Ammon's horn (tissue), 1 donor: Measurements from ENCODE around the gene DMD.

Source experiments
- DNase-seq: peaks from one replicate; pipeline ENCODE4 v3.0.0-alpha.2; 2016; ENCODE audit warnings: low spot score

Gene DMD

DNA sequence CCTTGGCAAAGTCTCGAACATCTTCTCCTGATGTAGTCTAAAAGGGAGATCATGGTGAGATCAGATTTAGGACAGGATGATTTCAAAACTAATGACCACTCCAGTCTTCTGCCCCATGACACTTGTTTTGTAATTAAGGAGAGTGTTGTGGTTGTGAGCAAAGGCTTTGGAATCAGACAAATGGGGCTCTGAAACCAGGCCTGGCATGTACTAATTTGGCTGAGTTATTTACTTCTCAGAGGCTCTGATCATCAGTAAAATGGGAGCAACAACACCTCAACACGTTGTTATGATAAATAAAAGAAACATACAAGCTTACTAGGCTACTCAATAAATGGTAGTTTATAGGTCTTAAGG lies 2032.6 kb downstream of the DMD start:
- no peak for DNase-seq

DNA sequence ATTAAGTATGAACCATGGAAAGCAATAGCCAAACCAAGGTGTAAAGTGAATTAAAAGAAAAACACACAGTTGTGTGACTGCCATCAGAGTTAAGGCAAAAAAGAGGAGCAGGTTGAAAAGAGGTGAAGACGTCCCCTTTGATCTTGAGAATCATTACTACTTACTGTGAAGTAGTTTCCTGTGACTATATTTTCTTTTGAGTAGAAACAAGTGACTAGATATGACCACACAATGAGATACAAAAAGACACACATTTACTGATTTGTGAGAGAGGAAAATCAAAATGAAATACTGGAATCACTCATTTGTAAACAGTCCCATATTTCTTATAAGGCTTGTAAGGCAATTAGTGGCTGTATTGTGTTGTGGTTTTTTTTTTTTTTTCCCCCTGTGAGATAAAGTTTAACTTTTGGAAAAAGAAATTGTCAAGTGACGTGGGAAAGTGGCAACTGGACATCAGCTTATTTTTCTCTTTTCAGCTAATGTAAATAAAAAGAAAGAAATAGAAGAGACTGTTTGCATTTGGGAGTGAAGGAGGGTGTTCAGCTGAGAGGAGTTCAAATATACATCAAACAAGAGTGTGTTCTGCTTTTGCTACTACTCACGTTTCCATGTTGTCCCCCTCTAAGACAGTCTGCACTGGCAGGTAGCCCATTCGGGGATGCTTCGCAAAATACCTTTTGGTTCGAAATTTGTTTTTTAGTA lies 2033.1 kb downstream of the DMD start:
- DNase-seq, result no peak

DNA sequence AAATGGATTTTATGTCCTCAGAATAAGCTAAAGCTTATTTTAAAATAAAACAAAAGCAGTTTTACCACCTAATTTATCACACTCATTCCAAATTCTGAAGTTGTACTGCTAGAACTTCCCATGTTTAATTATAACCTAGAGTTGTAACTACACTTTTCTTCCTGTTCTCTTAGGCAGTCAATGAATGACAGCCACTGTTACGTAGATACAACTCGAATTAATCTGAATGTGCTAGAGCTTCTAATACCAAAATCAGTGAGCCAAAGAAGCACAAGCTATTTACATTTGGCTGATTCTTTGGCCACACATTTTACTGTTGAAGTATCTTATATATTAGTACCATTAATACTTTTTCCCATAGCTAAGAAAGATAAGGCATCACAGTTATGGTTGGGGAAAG lies 2040.6 kb downstream of the DMD start:
- DNase-seq, result no peak

DNA sequence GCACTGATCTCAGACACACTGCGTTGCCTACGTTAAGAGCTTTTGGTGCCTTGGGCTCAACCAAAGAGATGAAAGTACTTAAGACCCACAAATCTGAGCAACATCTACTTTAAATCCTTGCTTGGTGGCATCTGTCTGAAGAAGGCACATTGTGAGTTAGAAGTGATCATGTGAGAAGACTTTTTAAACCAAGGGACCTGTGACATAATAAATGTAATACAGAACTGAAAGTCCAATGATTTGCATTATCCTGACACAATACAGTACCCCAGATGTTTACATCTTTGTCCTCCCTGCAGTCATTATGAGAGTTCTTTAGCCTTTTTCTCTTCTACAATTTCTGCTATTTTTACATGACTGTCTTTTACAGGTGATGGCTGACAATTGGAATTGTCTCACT lies 2042.8 kb downstream of the DMD start:
- no peak for DNase-seq

DNA sequence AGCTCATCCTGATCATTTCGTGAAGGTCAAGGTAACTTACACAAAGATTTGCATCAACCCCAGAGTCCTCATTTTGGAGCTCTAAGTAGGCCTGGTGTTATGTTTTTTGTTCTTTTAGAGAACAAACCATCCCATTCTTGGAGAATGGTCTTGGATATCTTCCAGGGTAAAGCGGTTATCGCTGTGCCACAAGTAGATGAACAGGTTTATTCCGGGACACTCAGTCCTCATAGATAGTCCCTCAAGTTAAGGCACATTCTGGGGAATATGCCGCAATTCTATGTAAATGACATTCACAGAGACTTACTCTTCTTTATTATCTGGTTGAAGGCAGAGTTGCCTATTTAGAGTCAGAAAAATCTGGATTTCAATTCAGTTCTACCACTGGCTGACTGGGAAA lies 2044.5 kb downstream of the DMD start:
- DNase-seq, result no peak

DNA sequence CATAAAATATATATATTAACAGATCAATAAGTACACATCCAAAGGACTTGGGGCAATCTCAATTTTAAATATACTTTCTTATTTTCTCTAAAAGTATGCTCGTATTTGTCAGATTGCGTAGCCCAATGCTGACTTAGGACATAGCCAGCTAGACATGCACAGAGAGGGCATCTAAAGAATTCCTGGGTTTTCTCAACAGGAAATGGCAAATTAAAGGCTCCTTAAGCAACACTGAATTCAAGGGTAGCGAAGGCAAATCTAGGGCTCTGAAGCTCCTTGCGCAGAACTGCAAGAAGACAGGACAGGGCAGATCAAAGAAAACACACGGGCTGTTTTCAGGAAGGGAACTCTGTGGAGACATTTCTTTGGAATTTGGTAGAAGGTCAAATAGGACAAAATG lies 2044.9 kb downstream of the DMD start:
- DNase-seq, result no peak

DNA sequence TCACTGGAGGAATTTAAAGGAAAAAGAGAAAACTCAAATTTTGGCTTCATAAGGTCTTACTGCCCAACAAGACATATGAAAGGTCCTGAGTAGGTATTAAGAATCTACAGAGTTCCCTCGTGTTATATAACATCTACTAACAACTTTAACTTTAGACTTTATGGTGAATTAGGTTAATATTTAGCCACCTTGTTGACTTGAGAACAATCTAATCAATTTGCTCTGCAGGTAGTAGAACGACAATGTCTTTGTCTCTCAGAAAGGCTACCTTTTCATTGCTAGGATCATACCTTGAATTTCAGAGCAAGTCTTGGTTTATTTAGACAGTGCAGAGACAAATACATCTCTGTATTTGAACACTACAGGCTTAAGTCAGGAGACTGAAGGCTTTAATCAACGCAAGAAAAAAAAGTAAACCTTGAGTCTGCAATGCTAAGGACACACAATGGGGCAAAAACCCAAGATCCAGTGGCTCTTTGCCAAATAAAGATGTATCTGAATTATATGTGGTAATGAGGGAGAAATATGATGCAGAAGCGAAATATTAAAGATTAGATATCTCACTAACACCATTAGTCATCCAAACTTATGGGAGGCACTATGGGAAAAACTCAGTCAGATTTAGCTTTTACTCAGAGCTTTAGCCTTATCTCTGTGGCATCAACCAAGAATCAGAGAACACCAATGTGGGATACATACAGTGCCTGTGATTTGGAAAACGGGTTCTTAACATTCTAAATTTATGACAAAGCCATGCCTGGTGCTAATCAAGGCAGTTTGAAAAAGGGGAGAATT lies 2045.9 kb downstream of the DMD start:
- DNase-seq, result no peak

DNA sequence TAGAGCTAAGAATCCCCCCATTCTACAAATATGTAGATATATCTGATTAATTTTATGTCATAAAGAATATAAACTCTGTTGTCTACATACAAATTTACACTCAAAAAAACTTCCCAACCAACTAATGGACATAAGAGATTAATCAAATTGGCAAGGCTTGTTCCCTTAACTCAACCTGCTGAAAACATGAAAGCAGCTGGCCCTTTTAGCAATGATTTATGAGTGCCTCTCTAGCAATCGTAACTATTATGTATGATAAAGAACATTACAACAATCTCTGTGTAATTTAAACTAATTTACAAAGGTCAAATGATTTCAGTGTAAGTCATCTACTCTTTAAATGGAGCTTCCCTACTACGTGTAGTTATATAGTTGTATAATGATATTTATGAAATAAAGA lies 2056.4 kb downstream of the DMD start:
- no peak for DNase-seq

DNA sequence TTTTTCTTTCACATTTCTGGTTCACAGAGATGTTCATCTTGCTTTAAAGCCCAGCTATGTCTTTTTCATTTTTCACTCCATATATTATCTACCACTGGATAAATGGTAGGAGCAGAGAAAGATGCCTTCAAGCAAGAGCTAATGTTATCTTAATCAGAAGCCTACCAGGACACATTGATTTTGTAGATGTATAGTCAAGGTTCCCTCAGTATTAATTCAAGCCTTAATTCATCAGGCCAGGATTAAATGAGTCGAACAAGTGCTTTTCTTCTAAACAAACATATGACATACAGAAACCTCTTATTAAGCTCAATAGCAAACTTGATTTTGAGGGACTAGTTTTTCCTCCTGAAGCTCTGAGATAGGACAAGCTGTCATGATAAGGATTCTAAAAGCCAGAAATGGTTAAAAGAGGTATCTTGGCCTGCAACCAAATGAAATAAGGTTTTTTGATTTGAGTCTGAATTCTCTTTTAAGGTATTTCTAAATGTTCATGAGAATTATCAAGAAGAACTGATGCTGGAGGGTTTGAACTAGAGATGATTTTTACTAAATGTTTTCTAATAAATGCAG lies 2057.8 kb downstream of the DMD start:
- DNase-seq, result no peak

DNA sequence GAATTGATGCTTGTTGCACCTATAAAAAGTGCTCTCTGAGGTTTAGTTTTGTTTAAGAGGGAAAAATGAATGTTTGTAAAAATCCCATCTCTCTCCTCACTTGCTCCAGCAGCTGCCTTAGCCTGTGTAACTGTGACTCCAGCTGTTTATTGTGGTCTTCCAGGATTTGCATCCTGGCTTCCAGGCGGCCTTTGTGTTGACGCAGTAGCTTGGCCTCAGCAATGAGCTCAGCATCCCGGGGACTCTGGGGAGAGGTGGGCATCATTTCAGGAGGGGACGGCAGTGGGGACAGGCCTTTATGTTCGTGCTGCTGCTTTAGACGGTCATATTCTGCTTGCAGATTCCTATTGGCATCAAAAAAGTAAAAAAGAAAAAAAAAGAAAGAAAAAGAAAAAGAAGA lies 2064.2 kb downstream of the DMD start:
- no peak for DNase-seq

DNA sequence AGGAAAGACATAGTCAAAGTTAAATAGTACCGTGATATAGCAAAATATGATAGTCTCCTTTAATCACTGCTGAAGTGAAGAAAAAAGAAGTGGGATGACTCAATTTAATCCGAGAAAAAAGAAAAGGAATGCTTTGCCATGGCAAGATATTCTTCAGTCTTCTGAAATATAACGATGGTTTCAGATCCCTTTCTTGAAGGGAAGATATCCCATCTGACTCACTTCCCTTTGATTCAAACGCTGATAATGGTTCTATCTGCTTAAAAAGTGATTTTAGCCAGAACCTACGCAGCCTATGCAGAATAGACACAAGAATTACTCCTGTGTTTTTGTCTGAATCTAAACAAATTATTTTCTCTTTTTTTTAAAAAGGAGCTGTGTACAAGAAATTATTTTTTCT lies 2071.4 kb downstream of the DMD start:
- no peak for DNase-seq

DNA sequence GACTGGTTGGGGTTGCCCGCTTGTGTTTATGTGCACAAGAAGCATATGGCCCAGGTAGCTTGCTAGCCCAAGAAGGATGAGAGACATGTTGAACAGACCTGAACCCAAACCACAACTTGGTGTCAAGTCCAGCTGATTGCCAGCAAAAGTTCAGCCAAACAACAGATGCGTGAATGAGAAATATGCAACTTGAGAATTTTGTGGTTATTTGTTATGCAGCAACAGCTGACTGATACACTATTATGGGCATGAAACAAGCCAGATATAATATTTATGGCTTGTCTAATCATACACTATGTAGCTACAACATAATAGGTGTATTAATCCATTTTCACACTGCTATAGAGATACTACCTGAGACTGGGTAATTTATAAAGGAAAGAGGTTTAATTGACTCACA lies 2073.2 kb downstream of the DMD start:
- no peak for DNase-seq

DNA sequence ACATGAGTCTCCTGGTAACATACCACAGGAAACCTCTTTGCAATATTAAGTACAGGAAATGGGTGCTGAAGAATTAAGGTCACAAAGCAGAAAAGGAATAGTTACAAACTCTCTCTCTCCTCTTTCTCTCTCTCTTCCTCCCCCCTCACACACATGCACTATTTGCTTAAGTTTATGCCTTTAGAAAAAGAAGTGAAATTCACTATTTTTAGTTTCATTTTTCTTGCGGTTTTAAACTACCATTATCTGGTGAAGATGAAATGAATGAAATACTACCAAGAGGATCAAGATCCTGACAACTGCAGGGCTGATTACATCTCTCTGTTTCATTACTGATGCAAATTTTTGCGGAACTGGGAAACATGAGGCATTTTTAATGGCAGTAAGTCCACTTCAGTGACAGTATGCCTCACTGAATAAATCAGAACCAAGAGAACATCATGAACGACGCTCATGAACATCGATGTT lies 2075.2 kb downstream of the DMD start:
- no peak for DNase-seq

DNA sequence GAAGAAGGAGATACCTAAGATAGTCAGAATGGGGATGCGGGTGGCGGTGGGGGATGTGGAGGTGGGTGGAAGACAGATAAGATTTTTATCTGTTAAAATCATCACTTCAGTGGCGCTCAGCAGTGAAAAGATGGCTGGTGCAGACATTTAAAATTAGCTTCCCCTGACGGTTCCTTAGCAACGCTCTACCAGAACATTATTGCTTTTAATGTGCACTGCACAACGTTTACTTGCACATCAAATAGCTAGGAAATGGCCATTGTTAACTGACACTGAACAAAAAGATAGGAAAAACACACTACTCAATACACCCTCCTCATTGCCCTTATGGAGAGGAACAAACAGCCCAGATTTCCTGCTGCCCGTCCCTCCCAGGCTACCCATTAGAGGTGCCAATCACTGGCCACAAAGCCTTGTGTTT lies 2078.5 kb downstream of the DMD start:
- peak; percentile 5 for DNase-seq

DNA sequence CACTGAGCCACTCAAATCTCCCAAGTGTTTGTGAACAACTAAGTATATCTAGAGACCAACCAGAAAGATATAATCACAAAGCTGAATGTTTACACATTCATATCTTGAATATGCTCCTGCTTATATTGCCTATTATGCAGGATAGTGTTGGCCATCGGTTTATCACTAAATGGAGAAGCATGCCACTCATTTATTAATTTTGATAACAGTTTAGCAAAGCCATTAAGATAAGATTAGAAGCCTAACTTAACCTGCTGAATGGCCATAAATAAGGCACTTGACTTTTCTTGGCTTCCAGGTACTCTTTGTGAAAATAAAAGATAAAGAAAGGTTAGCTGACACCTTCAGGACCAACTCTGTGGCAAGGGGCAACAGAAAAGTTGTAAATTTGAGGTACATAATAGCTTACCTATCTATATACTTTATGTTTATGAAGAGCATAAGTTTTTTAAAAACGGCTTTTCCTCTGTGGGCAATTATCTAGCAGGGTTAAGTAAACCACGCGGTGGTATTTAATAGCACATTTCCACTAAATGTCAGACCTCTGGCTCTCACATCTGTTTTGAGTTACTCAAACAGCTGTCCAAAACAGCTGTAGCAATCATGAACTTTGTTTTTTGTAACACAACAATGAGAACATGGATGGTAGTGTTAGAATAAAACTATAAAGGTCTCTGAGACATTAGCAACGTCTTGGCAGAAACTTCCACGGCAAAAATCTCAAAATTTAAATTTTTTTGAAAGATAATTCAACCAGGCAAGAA lies 2080.7 kb downstream of the DMD start:
- DNase-seq, result no peak

DNA sequence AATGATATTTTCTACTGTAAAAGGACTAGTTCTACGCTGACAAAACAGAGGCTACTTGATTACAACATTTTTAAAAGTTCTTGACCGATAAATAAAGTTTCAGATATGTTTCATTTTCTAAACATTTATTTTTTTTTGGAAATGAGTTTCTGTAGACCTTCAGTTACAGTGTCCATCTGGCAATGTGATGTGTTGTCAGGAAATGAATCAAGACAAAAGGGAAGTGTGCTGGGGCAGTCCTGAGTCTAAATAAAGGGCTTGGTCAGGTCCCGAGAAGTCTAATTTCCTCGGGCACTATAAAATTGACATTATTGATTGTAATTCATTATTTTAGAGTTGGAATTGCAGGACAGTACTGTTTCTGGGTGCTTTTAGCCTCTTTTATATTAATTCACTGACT lies 2082.5 kb downstream of the DMD start:
- no peak for DNase-seq

DNA sequence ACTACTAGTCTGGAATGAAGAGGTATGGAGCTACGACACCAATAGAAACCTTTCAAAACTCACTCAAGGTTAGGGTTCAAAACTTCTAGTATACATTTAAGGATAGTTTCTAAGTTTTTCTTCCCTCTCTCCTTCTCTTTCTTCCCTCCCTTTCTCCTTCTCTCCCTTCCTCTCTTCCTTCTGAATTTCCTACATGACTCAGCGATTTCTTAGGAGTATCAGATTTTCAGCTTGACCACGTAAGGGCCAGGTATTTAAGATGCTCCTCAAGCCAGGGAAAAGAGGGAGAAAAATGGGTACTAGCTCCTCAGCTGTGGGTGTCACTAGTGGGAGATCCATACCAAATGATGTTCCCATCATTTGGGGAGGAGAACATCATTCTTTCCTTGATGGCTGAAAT lies 2083.6 kb downstream of the DMD start:
- no peak for DNase-seq

DNA sequence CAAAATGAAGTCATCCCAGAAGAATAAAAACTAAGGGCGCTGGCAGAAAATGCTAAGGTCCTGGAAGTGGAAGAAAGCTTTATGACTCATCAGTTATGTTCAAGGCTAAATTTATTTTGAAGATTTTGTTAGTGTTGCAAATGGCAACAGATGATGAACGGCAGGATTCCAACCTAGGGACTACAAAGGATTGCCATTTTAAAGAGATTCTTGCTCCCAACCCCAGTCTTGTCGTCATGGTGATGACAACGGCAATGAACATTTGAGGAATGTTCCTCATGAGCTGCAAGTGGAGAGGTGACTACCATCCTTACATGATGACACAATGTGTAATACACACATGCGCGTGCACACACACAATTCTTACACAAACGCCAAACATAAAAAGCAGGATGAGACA lies 2085.1 kb downstream of the DMD start:
- no peak for DNase-seq

DNA sequence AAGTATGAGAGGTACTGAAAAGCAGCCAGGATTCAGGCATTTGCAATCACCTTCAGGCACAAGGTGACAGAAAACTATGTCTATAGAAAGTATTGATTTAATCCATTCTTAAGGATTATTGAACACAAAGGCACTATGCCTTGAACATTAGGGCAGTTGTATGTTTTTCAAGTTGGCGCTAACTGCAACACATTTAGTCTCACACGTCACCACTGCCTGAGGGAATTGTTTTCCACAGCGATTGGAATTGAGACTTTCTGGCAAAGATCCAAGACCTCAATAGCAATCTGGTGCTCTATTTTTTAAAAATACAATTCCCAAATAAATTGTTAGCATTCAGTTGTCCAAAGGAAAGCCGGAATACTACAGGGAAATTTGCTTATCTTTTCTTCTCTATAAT lies 2086.8 kb downstream of the DMD start:
- DNase-seq, result peak; percentile 5

DNA sequence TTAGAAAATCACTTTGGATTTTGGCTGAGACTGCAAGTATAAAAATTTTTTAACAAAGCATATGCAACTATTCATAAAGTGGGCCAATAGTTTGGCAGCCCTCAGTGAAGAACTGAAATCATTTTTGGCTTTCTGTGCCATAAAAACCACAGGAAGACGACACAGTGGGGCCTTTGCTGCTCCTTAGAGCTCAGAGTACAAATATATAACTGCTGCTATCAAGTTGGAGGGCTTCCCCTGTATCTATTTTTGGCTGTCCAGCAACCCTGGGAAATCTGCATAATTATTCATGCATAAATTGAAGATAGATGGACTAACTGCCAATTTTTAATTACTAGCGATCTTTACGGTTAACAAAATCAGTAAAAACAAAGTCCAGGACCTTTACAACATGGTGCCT lies 2088.0 kb downstream of the DMD start:
- no peak for DNase-seq

DNA sequence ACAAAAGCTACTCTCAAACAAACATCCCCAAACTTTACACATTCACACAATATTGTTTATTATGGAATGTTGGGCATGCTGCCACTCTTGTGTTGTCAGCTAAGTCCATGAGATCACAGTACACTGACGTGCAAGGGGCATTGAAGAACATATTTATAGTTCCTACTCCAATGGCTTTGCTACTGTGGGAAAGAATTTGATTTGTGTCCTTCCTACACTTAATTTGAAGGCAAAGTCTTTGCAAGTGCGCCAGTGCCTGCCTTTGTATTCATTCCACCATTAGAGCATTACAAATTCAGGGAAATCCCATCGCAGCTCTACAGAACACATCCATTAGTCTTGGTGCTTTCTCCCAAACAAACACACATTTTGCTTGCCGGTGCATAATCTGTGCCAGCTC lies 2094.1 kb downstream of the DMD start:
- no peak for DNase-seq

DNA sequence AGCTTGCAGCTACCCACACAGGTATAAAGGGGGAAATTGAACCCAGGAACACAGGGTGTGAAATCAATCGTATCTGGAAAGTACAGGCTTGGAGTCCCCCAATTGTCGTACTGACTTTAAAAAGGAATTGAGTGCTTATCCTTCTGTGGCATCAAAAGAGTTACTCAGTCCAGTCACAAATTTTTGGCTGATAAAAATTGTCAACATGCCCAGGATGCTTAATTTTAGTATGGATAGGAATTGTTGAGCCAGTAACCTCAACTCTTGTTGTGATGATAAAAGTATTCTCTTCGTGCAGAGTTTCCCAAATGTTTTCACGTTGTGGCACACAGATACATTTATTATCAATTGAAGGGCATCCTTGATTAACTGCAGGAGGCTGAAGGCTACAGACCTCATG lies 2096.0 kb downstream of the DMD start:
- no peak for DNase-seq

DNA sequence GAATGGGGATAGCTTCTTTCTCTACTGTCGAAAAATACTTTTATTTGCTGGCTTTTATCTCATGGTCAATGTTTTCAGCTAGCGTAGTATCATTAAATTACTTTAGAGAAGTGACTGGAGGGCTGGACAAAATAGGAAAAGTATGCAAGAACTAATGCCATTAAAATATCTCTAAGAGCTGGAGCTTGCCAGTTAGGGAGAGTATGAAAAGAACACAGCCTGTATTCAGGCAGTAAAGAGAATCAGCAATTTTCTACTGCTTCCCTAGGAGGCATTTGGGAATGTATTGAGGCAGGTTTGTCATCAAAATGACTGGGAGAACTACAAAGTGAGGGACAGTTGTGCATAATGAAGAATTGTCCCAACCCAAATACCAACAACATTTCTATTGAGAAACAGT lies 2096.5 kb downstream of the DMD start:
- no peak for DNase-seq
